A549 (cell line): Measurements from ENCODE around the gene FIBP. TPM values are rescaled to one million over a fixed set of nuclear protein-coding genes. Genes with fewer than 3 reads are reported as not detected.
A peak's percentile ranks its signal among the peaks of the same experiment; 100 is the strongest.

ENCODE experiments used
- ATAC-seq, 2 experiments: fragments of 200-7000 bp in 1 of 2; fragments of >200 bp in 1 of 2; cut with Nextera tagmentation in 1 of 2; cut with Tn5 transposase in 1 of 2; 3 replicates each; pipeline versions ENCODE4 v1.8.0 to v1.9.1; 2018 to 2020; ENCODE audit warnings: mild to moderate bottlenecking in 1 of 2, moderate library complexity in 1 of 2
- CTCF ChIA-PET: fragments of 300-600 bp; sonication (Branson Sonifier 250); formaldehyde crosslinking; extraction: SDS; loops from one replicate; lab custom pipeline; 2021; ENCODE audit warnings: antibody characterized with exemption, inconsistent platforms; lab: Yijun Ruan, JAX
- POLR2A ChIA-PET: fragments of 350-600 bp; formaldehyde crosslinking; extraction: SDS; loops from one replicate; lab custom pipeline; 2021; ENCODE audit warnings: antibody characterized with exemption, inconsistent platforms; lab: Yijun Ruan, JAX
- DNase-seq, 2 experiments: peaks; one replicate each; pipeline versions ENCODE4 v3.0.0 to v3.0.0-alpha.2; 2011 to 2016; ENCODE audit warnings: low read depth in 1 of 2, low spot score in 1 of 2
- FAIRE-seq: peaks from 2 replicates; lab custom pipeline; 2011; peaks lifted over from hg19 to GRCh38; lab: Jason Lieb, UNC
- H3K27ac ChIP-seq, 2 experiments: fragments of >200 bp; sonication (Bioruptor Twin); formaldehyde crosslinking; 3 replicates each; pipeline ENCODE4 v1.5.1; 2016 to 2017
- H3K4me1 ChIP-seq: fragments of >200 bp; sonication (Bioruptor Twin); formaldehyde crosslinking; 3 replicates; pipeline ENCODE4 v1.6.1; 2016
- H3K4me2 ChIP-seq: fragments of >200 bp; sonication (Bioruptor Twin); formaldehyde crosslinking; 3 replicates; pipeline ENCODE4 v1.6.1; 2016
- H3K4me3 ChIP-seq: fragments of >200 bp; sonication (Bioruptor Twin); formaldehyde crosslinking; 3 replicates; pipeline ENCODE4 v1.5.1; 2016
- H3K9me3 ChIP-seq: fragments of >200 bp; sonication (Bioruptor Twin); formaldehyde crosslinking; 3 replicates; pipeline ENCODE4 v1.6.1; 2016
- BCL3 ChIP-seq: fragments of >200 bp; sonication (Bioruptor Twin); formaldehyde crosslinking; IDR thresholded peaks from 3 replicates; pipeline ENCODE4 v1.6.1; 2016
- CBX8 ChIP-seq: fragments of 200-600 bp; sonication (generic); IDR thresholded peaks from 2 replicates; pipeline ENCODE4 v1.6.1; 2016
- CEBPB ChIP-seq, 2 experiments: fragments of >200 bp in 1 of 2; sonication (Bioruptor Twin) in 1 of 2; formaldehyde crosslinking in 1 of 2; IDR thresholded peaks; 2 replicates each; pipeline ENCODE4 v1.6.1; 2012 to 2016
- CHD2 ChIP-seq: fragments of 150-350 bp; IDR thresholded peaks from 2 replicates; pipeline ENCODE4 v1.6.1; 2014; ENCODE audit warnings: low read length; ENCODE audit not compliant: partially characterized antibody
- CTCF ChIP-seq: fragments of >200 bp; sonication (Bioruptor Twin); formaldehyde crosslinking; IDR thresholded peaks from 3 replicates; pipeline ENCODE4 v1.5.1; 2016
- E2F6 ChIP-seq: IDR thresholded peaks from 2 replicates; pipeline ENCODE4 v1.6.1; 2012; ENCODE audit warnings: low read depth, borderline replicate concordance
- FOXS1 ChIP-seq: fragments of 250-450 bp; sonication (Bioruptor Pico); IDR thresholded peaks from 2 replicates; pipeline ENCODE4 v1.5.0; 2020; ENCODE audit warnings: mild to moderate bottlenecking, moderate library complexity
- HEYL ChIP-seq: fragments of 250-450 bp; sonication (Bioruptor Pico); IDR thresholded peaks from 2 replicates; pipeline ENCODE4 v1.8.0; 2021; ENCODE audit warnings: mild to moderate bottlenecking, moderate library complexity
- HOXB13 ChIP-seq: fragments of 250-450 bp; sonication (Bioruptor Pico); IDR thresholded peaks from 2 replicates; pipeline ENCODE4 v1.5.0; 2020; ENCODE audit warnings: low read depth, mild to moderate bottlenecking, moderate library complexity
- HOXB5 ChIP-seq: fragments of 250-450 bp; sonication (Bioruptor Pico); IDR thresholded peaks from 2 replicates; pipeline ENCODE4 v1.5.0; 2020; ENCODE audit warnings: mild to moderate bottlenecking, moderate library complexity
- JUN ChIP-seq, 2 experiments: fragments of >200 bp; sonication (Bioruptor Twin); formaldehyde crosslinking; IDR thresholded peaks; 2 replicates in 1 of 2; 3 replicates in 1 of 2; pipeline ENCODE4 v1.6.1; 2016 to 2017
- MAFK ChIP-seq: fragments of 450-650 bp; IDR thresholded peaks from 2 replicates; pipeline ENCODE4 v1.6.1; 2014; ENCODE audit not compliant: partially characterized antibody
- MAX ChIP-seq: IDR thresholded peaks from 2 replicates; pipeline ENCODE4 v1.6.1; 2012
- MAZ ChIP-seq: fragments of 150-350 bp; IDR thresholded peaks from 2 replicates; pipeline ENCODE4 v1.6.1; 2014; ENCODE audit warnings: antibody characterized with exemption, low read depth, low read length, borderline replicate concordance
- NFE2L2 ChIP-seq: fragments of 150-350 bp; conservative IDR thresholded peaks from 2 replicates; pipeline ENCODE4 v1.6.1; 2014; ENCODE audit warnings: low read length
- NPAS2 ChIP-seq: fragments of 250-450 bp; sonication (Bioruptor Pico); IDR thresholded peaks from 2 replicates; pipeline ENCODE4 v1.8.0; 2022; ENCODE audit warnings: mild to moderate bottlenecking, moderate library complexity, borderline replicate concordance
- POLR2A ChIP-seq: IDR thresholded peaks from 2 replicates; pipeline ENCODE4 v1.6.1; 2012; ENCODE audit warnings: mild to moderate bottlenecking, low read length
- POLR2AphosphoS2 ChIP-seq: conservative IDR thresholded peaks from 2 replicates; pipeline ENCODE4 v1.6.1; 2012; ENCODE audit warnings: low read length, improper control_type of control experiment, inconsistent platforms
- RARB ChIP-seq: fragments of 250-450 bp; sonication (Bioruptor Pico); IDR thresholded peaks from 2 replicates; pipeline ENCODE4 v1.8.0; 2021; ENCODE audit warnings: mild to moderate bottlenecking, moderate library complexity
- RCOR1 ChIP-seq: fragments of 150-350 bp; IDR thresholded peaks from 2 replicates; pipeline ENCODE4 v1.6.1; 2014; ENCODE audit warnings: antibody characterized with exemption, low read length, low read depth
- REST ChIP-seq: fragments of 200-600 bp; sonication (generic); IDR thresholded peaks from 2 replicates; pipeline ENCODE4 v1.6.1; 2016; ENCODE audit warnings: antibody characterized with exemption, mild to moderate bottlenecking, moderate library complexity
- RFX5 ChIP-seq: fragments of 450-650 bp; IDR thresholded peaks from 2 replicates; pipeline ENCODE4 v1.7.1; 2014; ENCODE audit warnings: antibody characterized with exemption, mild to moderate bottlenecking, moderate library complexity
- SMC3 ChIP-seq: fragments of >200 bp; sonication (Bioruptor Twin); formaldehyde crosslinking; IDR thresholded peaks from 3 replicates; pipeline ENCODE4 v1.6.1; 2018; ENCODE audit warnings: inconsistent platforms
- TFCP2L1 ChIP-seq: fragments of 250-450 bp; sonication (Bioruptor Pico); IDR thresholded peaks from 2 replicates; pipeline ENCODE4 v1.5.0; 2021; ENCODE audit warnings: mild to moderate bottlenecking
- TP53 ChIP-seq: fragments of 250-450 bp; sonication (Bioruptor Pico); IDR thresholded peaks from 2 replicates; pipeline ENCODE4 v1.5.0; 2021; ENCODE audit warnings: mild to moderate bottlenecking, moderate library complexity
- USF2 ChIP-seq: fragments of 450-650 bp; IDR thresholded peaks from 2 replicates; pipeline ENCODE4 v1.6.1; 2014; ENCODE audit warnings: antibody characterized with exemption
- ZFP36 ChIP-seq: fragments of 450-650 bp; IDR thresholded peaks from 2 replicates; pipeline ENCODE4 v1.6.1; 2014; ENCODE audit warnings: borderline replicate concordance; ENCODE audit not compliant: partially characterized antibody
- WGBS: methylation state at CpG from one replicate; pipeline ENCODE4 v1.1.6; 2017; ENCODE audit errors: missing lambda C conversion rate; 5-methylcytosine and 5-hydroxymethylcytosine counted together
- polyA plus RNA-seq, 4 experiments: library from polyadenylated mRNA; depleted of rRNA in 3 of 4; stranded (reverse); fragments of >200 nt; fragmentation: RNase III in 1 of 4; extraction: RNeasy Plus Mini Kit Qiagen cat#74134 plus additional on column Dnase treatment in 1 of 4; gene quantifications; 2 replicates in 3 of 4; 3 replicates in 1 of 4; pipeline ENCODE4 v1.2.3, GENCODE V29; 2011 to 2017
- TF ChIP-seq, protein P1 (sequence below): fragments of >200 bp; sonication (Bioruptor Twin); formaldehyde crosslinking; IDR thresholded peaks from 2 replicates; pipeline ENCODE4 v1.6.1; 2016

The FIBP gene
- polyA plus RNA-seq, 2 of the 4 experiments (the other 2 are of a cell fraction): 60.4 to 72.2 TPM

GRCh38 chr11:65858681-65859087 is 29.6 kb downstream of the FIBP start:
- H3K27ac ChIP-seq: peak overlapping the region; percentile 88 to 96
- DNase-seq (no peak), ATAC-seq (no peak), FAIRE-seq (no peak)
- no peaks in the 10 kb centered on the region for H3K9me3 ChIP-seq
- H3K4me1 ChIP-seq: peaks cover 33% of the 10 kb centered on the region
- ChIA-PET CTCF (interaction anchor here (0.7 to 7.6 kb wide), 15 partner anchors 11 to 147 kb away, joined by 3 to 195 read pairs (median 9); partner anchors contain the start of genes AP5B1, CCDC85B, CTSW and EFEMP2), POLR2A (interaction anchor here (0.5 to 3.4 kb wide), 21 partner anchors 8 to 362 kb away, joined by 3 to 36 read pairs (median 5); partner anchors contain the start of genes AP5B1, CCDC85B, EFEMP2 and FIBP)
- H3K4me3 ChIP-seq: peak overlapping the region; percentile 70
- WGBS: 2% methylated on average over 10 of the region's 10 CpGs
- TF ChIP-seq MAZ: no peak
- no peak for TF ChIP-seq CHD2
- TF ChIP-seq POLR2A: no peak
- TF ChIP-seq, protein P1, sequence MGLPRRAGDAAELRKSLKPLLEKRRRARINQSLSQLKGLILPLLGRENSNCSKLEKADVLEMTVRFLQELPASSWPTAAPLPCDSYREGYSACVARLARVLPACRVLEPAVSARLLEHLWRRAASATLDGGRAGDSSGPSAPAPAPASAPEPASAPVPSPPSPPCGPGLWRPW: no peak
- TF ChIP-seq MAFK: no peak
- no peak for TF ChIP-seq HEYL
- TF ChIP-seq RARB (CRISPR knock-in tag): no peak
- TF ChIP-seq CBX8: no peak
- no peak for TF ChIP-seq HOXB13 (CRISPR knock-in tag)
- TF ChIP-seq USF2: no peak
- no peak for TF ChIP-seq RCOR1
- TF ChIP-seq FOXS1: no peak
- TF ChIP-seq CTCF: no peak
- TF ChIP-seq ZFP36: no peak
- TF ChIP-seq POLR2AphosphoS2: no peak
- TF ChIP-seq BCL3: no peak
- TF ChIP-seq NPAS2: no peak
- H3K4me2 ChIP-seq: peak overlapping the region; percentile 87

DNA sequence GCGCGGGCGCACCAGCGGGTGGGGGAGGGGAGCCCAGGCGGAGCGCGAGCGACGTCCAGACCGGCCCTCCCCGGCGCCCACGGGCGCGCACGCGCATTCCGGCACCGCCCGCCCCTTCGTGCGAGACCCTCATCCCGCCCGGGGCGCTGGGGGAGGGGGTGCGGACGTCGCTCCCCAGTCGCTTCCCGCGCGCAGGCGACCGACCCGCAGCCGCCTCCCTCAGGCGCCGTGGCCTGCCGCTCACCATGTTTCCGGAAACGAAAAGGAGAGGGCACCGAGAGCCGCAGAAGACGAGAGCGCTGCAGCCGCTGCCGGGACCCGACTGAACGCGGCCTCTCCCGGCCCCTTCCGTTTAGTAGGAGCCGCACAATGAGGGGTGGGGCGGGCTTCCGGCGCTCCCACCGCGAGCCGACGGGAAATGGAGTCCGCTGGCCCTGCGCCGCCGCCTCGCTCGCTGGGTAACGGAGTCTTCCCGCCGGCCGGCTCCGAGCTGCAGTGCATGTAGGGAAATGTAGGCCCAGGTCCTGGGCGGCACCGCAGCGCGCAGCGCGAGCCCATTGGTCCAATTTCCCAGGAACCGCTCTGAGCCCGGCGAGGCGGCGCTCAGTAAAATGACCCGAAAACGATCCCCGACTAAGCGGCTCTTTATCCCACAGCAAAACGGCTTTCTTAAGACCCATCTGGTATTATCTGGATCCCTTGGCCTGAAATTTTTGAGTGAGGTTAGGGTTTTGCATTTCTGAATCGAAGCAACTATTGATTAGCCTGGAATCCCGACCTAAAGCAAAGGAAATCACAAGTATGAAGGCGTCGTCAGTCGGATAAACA is 30.2 kb downstream of the FIBP start, which contains the start of gene CFL1:
Gene CFL1 (minus strand): TSS at position 328 of the 828 bp plus-strand sequence. CDS start 81 bp downstream, at position 247.
- CTCF ChIA-PET: interaction anchor here (0.7 to 7.6 kb wide), 6 partner anchors 12 to 79 kb away, joined by 3 to 195 read pairs (median 8); partner anchors contain the start of genes CCDC85B, EFEMP2 and FIBP
- Histone ChIP-seq H3K4me3 (peak within 1 kb of the TSS; percentile 70), H3K27ac (peak within 1 kb of the TSS; percentile 95 to 97), H3K4me2 (peak within 1 kb of the TSS; percentile 88), H3K4me1 (peaks cover 33% of the 10 kb centered on the region), H3K9me3 (no peaks in the 10 kb centered on the region)
- ATAC-seq: peak; percentile 55 to 76
- WGBS: 1% methylated on average over 34 of the region's 92 CpGs
- no peak for FAIRE-seq
- DNase-seq: peak; percentile 90 to 99
- POLR2A ChIA-PET: interaction anchor here (0.5 to 3.4 kb wide), 19 partner anchors 9 to 363 kb away, joined by 3 to 36 read pairs (median 5); partner anchors contain the start of genes CCDC85B, EFEMP2, FIBP and KAT5
- TF ChIP-seq TP53 (CRISPR knock-in tag) (peak; percentile 76), POLR2A (peak; percentile 97), POLR2AphosphoS2 (no peak), MAX (peak; percentile 34; the same call in 1 of the 2 replicates), CHD2 (peak; percentile 35), TFCP2L1 (CRISPR knock-in tag) (peak; percentile 71), HOXB13 (CRISPR knock-in tag) (no peak), HOXB5 (CRISPR knock-in tag) (no peak), CBX8 (no peak), E2F6 (peak; percentile 65; the same call in 1 of the 2 replicates), SMC3 (0 out of 3 replicates have a peak, but pooled peaks have one; percentile 11), CEBPB (IDR thresholded peaks at IDR 0.05) (no peak; a peak in 1 of 4 replicates), JUN (IDR thresholded peaks at IDR 0.05) (peak; percentile 96 to 99), RFX5 (0 out of 2 replicates have a peak, but pooled peaks have one; percentile 44), NFE2L2 (no peak), REST (peak; percentile 56; the same call in 1 of the 2 replicates)
